ENCODE data around the gene SLC48A1. TPM values are rescaled to one million over a fixed set of nuclear protein-coding genes. Genes with fewer than 3 reads are reported as not detected.

SLC48A1 gene
- polyA plus RNA-seq, 4 donors: 53.7 to 63.0 (median 58.3) TPM

DNA sequence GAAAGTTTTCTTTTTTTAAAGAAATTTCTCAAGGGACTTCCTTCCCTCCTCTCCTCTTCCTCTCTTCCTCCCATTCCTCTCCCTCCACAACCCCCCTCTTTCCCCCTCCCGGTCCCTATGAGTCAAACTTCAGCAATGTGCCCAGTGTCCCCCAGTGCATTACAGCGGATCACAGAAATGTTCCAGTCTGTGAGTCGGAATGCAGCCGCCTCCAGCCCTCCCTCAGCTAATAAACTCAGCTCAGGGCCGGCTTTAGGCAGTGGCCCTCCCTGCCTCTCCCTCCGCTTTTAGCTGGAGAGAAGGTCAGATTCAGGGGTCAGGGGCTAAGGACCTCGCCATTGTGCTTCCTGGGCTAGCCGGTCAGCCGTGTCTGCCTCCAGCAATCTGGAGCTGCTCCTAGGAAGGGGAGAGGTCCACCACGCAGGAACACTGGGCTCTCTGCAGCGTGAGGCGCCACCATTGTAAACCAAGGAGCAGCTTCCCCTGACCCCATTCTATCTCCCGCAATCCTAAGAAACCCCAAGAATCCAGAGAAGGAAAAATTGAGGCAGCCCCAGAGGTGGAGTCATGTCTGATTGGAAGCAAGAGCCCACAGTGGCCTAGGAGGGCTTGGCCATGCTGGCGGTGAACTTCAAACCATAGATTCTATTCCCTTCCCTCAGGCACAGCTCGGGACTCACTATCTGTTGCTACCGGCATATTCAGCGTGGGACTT is 47.8 kb downstream of the SLC48A1 start:
- DNase-seq (ENCODE audit: low read depth in 4 of 4, low spot score in 3 of 4): peak in 3 of 4 donors; percentile 79 to 91 (median 87)

DNA sequence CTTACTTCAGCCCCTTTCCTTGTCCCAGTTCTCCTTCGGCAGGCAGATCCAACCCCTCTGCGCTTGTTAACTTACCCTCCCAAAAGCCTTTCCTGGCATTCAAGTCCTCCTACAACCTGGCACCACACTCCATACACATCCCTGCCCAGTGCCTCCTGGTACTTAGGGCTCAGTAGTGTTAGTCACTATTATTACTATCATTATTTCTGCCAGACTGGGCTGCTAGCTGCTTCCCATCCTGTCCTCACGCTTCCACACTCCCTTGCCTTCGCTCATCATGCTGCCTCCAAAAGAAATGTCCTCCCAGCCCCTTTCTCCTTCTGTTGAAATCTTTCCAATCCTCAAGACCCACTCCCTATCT is 48.3 kb downstream of the SLC48A1 start:
- DNase-seq (ENCODE audit: low read depth in 4 of 4, low spot score in 3 of 4): no peak

DNA sequence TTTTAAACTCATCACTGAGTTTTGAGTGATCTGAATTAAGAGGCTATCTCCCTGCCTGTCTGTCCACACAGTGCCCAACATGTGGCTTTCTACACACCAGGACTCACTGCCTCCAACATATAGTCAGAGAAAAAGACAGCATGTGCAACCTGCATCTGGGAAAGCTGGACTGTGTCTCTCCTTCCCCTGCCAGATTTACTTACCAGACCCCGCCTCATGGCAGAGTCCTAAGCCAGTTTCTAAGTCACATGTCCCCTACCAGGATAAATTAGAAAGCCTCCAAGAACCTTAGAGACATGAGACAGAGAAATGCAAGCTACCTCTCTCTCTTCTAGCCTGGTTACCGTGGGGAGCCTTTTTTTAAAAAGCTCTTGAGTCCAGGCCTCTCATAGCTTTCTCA is 49.4 kb downstream of the SLC48A1 start:
- DNase-seq (ENCODE audit: low read depth in 4 of 4, low spot score in 3 of 4): no peak

DNA sequence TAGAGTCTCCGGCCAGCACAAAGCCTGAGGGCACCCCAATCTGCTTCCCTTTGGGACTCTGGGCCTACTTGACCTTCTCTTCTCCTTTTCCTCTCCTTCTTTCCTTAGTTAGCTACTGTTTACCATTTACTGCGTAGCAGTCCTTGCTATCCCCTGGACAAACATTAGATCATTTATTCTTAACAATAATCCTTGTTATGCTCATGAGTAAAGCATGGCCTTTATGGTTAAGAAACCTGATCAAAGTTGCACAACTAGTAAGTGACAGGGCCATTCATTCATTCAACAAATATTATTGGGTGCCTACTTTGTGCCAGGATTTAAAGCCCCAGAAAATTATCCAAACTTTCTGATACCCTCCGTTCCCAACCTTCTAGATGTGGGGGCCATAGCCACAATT is 49.8 kb downstream of the SLC48A1 start:
- DNase-seq (ENCODE audit: low read depth in 4 of 4, low spot score in 3 of 4): no peak

DNA sequence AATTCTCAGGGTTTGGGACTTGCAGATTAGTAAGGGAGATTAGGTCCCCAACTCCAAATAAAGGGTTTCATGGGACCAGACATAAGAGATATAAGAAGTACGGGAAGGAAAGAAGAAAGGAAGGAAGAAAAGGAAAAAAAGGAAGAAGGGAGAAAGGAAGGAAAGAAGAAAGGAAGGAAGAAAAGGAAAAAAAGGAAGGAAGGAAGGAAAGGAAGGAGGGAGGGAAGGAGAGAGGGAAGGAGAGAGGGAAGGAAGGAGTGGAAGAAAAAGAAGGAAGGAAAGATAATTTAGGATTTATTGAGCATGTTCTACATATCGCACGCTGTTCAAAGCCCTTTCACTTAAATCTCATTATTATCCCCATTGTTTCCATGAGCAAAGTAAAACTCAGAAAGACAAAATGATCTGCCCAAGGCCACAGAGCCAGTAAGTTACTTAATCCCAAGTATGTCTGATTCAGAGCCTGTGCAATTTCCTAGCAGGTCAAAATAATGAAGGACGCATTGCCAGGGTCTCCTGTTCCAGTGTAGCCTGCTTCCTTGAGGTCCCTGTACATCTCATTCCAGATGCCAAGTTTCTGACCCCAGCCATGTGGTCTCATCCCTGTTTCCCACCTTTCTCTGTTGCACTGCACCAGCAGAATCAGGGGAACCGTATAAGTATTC is 50.5 kb downstream of the SLC48A1 start:
- DNase-seq (ENCODE audit: low read depth in 4 of 4, low spot score in 3 of 4): no peak

DNA sequence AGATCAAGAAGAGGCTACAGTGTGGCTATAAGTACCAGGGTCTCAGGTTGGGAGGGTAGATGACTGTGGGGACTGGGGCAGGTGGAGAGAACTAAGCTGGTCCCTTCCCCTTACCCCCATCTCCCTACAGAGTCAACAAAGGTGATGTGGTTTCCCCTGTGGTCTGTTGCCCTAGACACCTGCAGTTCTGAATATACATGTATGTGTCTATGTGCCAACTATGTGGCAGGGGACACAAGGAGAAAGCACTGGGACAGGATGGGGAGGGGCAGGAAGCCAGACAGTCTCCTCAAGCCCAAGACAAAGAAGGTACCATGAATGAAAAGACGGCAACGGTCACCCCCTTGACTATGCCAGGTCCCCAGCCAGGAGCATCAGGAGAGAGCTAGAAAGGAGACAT is 51.2 kb downstream of the SLC48A1 start:
- no peak for DNase-seq (ENCODE audit: low read depth in 4 of 4, low spot score in 3 of 4)

DNA sequence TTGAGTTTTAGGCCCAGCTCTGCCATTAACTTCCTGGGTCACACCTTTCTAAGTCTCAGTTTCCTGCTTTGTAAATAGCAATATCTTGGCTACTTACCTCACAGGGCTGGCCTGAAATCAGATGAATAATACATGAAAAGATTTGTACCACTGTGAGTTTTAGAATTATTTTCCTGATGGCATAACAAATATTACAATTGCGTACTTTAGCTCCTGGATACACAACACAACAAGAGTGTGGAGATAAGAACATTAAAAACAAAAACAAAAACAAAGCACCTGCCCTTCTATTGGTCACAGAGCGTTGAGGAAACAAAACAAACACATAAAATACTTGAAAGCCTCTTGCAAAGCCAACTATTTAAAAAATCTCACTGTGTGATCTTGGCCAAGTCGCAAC is 51.6 kb downstream of the SLC48A1 start:
- no peak for DNase-seq (ENCODE audit: low read depth in 4 of 4, low spot score in 3 of 4)

DNA sequence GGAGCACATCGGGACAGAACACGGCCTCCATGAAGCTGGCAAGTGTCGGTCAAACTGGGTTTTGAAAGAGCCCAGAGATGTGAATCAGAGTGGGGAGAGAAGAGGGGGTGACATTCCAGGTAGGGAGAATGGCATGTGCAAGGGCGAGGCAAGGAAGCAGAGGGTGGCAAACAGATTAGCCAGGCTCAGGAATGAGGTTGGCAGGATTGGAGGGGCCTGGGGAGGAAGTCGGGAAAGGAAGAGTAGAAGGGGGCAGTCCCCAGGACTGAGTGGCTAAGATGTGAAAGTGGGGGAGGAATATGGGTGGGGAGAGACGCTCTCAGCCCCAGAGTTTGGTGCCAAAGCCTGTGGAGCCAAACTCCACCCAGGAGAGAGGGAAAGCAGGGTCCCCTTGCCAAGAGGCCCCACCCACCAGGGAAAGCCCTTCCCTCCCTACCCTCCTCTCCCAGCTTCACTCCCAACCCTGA is 52.2 kb downstream of the SLC48A1 start:
- no peak for DNase-seq (ENCODE audit: low read depth in 4 of 4, low spot score in 3 of 4)

DNA sequence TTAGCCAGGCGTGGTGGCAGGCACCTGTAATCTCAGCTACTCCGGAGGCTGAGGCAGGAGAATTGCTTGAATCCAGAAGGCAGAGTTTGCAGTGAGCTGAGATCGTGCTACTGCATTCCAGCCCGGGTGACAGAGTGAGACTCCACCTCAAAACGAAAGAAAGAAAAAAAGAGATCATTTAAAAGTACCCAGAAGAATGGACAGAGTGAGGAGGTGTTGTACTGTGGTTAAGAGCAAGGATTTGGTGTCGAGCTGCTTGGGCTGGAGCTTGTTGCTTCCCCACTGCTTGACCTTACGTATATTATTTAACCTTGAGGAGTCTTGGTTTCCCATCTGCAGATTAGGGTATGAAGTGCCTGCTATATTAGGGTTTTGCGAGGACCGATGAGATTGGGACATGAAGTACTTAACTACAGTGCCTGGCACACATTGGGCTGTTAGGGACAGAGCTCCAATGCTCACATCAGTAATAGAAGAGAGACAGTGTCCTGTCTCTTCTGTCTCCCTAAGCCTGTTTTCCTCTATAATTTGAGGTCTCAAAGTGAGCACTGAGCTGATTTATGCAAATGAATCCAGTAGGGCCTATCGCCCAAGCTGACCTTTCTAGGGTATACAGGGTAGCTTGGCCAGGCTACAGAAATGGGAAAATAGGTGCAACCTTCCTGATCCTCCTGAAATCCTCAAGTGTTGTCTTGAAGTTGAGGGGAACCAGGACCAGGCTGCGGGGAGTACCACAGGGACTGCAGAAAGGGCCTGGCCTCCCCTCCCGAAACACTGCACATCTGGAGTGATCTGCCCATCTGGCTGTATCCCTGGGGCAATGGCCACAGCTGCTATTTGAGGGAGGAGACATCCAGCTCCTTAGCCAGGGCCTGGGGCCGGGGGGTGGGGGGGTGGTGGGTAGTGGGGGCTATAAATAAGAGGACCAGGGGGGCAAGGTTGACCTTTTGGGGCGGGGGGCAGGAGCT is 55.3 kb downstream of the SLC48A1 start:
- DNase-seq (ENCODE audit: low read depth in 4 of 4, low spot score in 3 of 4): no peak

DNA sequence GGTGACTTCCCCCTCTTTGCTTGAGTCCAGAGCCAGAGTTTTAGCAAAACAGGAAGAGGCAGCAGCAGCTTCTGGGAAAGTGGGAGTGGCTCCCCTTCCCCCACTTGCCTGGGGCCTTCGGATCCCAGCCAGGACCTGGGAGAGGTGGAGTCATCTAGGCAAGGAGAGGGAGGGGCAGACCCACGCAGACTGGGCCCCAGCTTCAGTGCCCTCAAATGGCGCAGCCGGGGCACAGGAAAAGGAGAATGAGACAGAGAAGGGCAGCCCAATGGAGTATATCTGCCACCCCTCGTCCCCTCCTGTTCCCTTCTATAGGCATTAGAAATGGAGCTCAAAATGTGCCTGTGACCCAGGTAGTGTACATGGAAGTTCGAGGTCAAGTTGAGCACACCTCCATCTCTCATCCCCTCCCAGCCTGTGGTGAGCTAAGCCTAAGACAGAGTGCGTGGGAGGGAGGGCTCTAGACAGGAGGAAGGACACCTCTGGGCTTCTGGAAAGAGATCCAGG is 56.0 kb downstream of the SLC48A1 start:
- DNase-seq (ENCODE audit: low read depth in 4 of 4, low spot score in 3 of 4): no peak

DNA sequence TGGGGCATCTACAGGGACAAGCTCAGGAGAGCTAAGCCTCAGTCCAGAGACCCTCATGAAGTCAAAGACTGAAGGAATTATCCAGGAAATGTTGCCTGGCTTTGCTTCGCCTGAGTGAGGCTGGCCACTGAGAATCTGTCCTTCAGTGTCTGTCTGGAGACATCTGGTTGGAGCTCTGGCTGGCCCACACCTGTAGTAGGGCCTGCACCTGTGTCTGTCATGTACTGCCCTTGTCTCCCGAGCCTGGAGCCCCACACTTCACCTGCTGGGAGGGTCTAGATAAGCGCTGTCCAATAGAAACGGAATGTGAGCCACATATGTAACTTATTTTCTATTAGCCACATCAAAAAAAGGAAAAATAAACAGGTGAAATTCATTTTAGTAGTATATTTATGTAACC is 56.5 kb downstream of the SLC48A1 start:
- no peak for DNase-seq (ENCODE audit: low read depth in 4 of 4, low spot score in 3 of 4)

Other genes starting within 250 kb of the SLC48A1 start
- gene RPAP3, start 67.2 kb upstream of the SLC48A1 start, polyA plus RNA-seq (ENCODE audit: insufficient read length in 4 of 4): 10 to 100 TPM; 44.9 to 52.4 (median 51.2) TPM
- gene ENDOU, start 47.7 kb upstream of the SLC48A1 start, polyA plus RNA-seq (ENCODE audit: insufficient read length in 4 of 4): under 1 TPM; 0.17 to 0.42 (median 0.40) TPM
- 10 to 100 TPM; 56.7 to 94.3 (median 64.8) TPM for gene RAPGEF3, start 14.4 kb upstream of the SLC48A1 start, polyA plus RNA-seq (ENCODE audit: insufficient read length in 4 of 4)
- 10 to 100 TPM; 74.5 to 93.2 (median 80.1) TPM for gene HDAC7, start 46.7 kb downstream of the SLC48A1 start, polyA plus RNA-seq (ENCODE audit: insufficient read length in 4 of 4)
- 1 to 10 TPM; 3.5 to 5.8 (median 4.0) TPM for gene VDR, start 131.8 kb downstream of the SLC48A1 start, polyA plus RNA-seq (ENCODE audit: insufficient read length in 4 of 4)
- 100 to 1,000 TPM; 122 to 138 (median 132) TPM for gene TMEM106C, start 190.4 kb downstream of the SLC48A1 start, polyA plus RNA-seq (ENCODE audit: insufficient read length in 4 of 4)
- 10 to 100 TPM; 36.5 to 51.7 (median 42.8) TPM for gene COL2A1, start 231.2 kb downstream of the SLC48A1 start, polyA plus RNA-seq (ENCODE audit: insufficient read length in 4 of 4)